Transverse colon (tissue), 4 donors: ENCODE data around the gene FKBP1A. TPM values are rescaled to one million over a fixed set of nuclear protein-coding genes. Genes with fewer than 3 reads are reported as not detected.
A peak's percentile ranks its signal among the peaks of the same experiment; 100 is the strongest.

Experiments used
- DNase-seq: peaks from one replicate; pipeline ENCODE4 v3.0.0-alpha.2; 2019
- H3K27ac ChIP-seq, 4 donors: fragments of 200-600 bp; sonication (generic); 2 replicates each; pipeline ENCODE4 v1.5.1; 2016 to 2018; ENCODE audit warnings: inconsistent platforms in 4 of 4
- H3K27me3 ChIP-seq: fragments of 200-600 bp; sonication (generic); 2 replicates; pipeline ENCODE4 v1.5.1; 2017; ENCODE audit warnings: inconsistent platforms
- H3K36me3 ChIP-seq, 4 donors: fragments of 200-600 bp; sonication (generic); 2 replicates each; pipeline ENCODE4 v1.5.1; 2017 to 2019; ENCODE audit warnings: inconsistent platforms in 4 of 4
- H3K4me1 ChIP-seq, 4 donors: fragments of 200-600 bp; sonication (generic); 2 replicates each; pipeline ENCODE4 v1.5.1; 2017 to 2020; ENCODE audit warnings: inconsistent platforms in 4 of 4
- H3K4me3 ChIP-seq, 4 donors: fragments of 200-600 bp; sonication (generic); 1 replicate in 1 of 4; 2 replicates in 3 of 4; pipeline versions ENCODE4 v1.5.1 to v1.6.1; 2017 to 2019; ENCODE audit warnings: inconsistent platforms in 4 of 4
- H3K9me3 ChIP-seq, 2 donors: fragments of 200-600 bp; sonication (generic); 2 replicates each; pipeline ENCODE4 v1.5.1; 2017 to 2019; ENCODE audit warnings: inconsistent platforms in 2 of 2
- EP300 ChIP-seq: sonication (generic); formaldehyde crosslinking; IDR thresholded peaks from one replicate; pipeline ENCODE4 v1.6.1; 2017; ENCODE audit warnings: antibody characterized with exemption, low read depth
- POLR2A ChIP-seq: fragments of 450-650 bp; IDR thresholded peaks from one replicate; pipeline ENCODE4 v1.6.1; 2016; ENCODE audit warnings: antibody characterized with exemption, mild to moderate bottlenecking, moderate library complexity
- POLR2AphosphoS5 ChIP-seq, 3 donors: sonication (generic); formaldehyde crosslinking; IDR thresholded peaks; one replicate each; pipeline ENCODE4 v1.6.1; 2016; ENCODE audit warnings: antibody characterized with exemption in 3 of 3
- WGBS, 2 donors: methylation state at CpG; one replicate each; pipeline ENCODE4 v1.1.5; 2018; ENCODE audit warnings: low coverage in 1 of 2; 5-methylcytosine and 5-hydroxymethylcytosine counted together
- in situ Hi-C, 4 donors: fragments of 200-750 bp; cut with MboI; loops; one replicate each; pipeline versions ENCODE4 v1.15.0 to v1.15.1; 2017; ENCODE audit warnings: low sequenced_read_pairs in 3 of 4, low pct_ligation_motif_present in 1 of 4, low pct_unique_long_range_greater_than_20kb in 1 of 4
- intact Hi-C: fragments of 100-400 bp; cut with DNase I; formaldehyde crosslinking; loops from one replicate; pipeline ENCODE4 v1.15.1; 2023; ENCODE audit warnings: low total_unique reads
- total RNA-seq, 4 donors: library from RNA; depleted of rRNA; stranded (reverse); fragments of >200 nt; gene quantifications; one replicate each; pipeline ENCODE4 v1.1.0, GENCODE V29; 2016
- TF ChIP-seq, protein P1 (sequence below), 5 experiments: fragments of 200-600 bp in 3 of 5; fragments of 450-650 bp in 2 of 5; sonication (generic) in 3 of 5; IDR thresholded peaks; 1 replicate in 2 of 5; 2 replicates in 3 of 5; pipeline ENCODE4 v1.5.1; 2016 to 2017; ENCODE audit warnings: antibody characterized with exemption in 5 of 5, inconsistent platforms in 3 of 5, mild to moderate bottlenecking in 2 of 5, moderate library complexity in 1 of 5

Gene FKBP1A
- total RNA-seq, 4 donors from 2014 or later, result 120 to 202 (median 144) TPM

DNA sequence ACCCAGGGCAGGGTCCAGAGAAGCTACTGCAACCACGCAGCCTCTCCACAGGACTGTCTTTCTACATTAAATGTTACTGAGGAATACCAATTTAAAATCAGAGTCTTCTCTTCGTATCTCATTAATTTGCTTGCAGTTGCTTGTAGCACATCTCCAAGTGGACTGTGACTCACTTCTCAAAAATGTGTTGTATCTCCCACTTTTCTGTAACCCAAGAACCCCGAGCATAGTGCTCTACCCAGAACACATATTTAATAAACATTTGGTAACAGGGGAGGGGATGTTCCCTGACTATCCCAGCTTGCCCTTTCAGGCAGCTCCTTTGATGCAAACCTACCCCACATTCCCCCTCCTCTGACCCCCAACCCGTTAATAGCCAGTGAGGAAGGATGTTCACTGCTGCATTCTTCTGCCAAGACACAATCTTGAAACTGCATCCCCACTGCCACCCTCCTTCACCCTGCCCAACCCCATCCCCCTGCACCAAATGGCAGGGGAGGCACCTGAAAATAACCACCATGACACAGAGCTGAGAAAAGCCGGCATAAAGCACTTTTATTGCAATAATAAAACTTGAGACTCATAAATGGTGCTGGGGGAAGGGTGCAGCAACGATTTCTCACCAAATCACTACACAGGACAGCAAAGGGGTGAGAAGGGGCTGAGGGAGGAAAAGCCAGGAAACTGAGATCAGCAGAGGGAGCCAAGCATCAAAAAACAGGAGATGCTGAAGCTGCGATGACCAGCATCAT lies 24.2 kb downstream of the FKBP1A start:
- no peak overlapping the region for H3K4me3 ChIP-seq
- peaks cover 0 to 6% (median 0%) of the 10 kb centered on the region in 4 donors for H3K36me3 ChIP-seq
- no peaks in the 10 kb centered on the region for H3K27me3 ChIP-seq
- 43 to 49% methylated on average over 7 of the region's 7 CpGs for WGBS, 2 donors
- in situ Hi-C loops, result no loop called here
- TF ChIP-seq, protein P1, sequence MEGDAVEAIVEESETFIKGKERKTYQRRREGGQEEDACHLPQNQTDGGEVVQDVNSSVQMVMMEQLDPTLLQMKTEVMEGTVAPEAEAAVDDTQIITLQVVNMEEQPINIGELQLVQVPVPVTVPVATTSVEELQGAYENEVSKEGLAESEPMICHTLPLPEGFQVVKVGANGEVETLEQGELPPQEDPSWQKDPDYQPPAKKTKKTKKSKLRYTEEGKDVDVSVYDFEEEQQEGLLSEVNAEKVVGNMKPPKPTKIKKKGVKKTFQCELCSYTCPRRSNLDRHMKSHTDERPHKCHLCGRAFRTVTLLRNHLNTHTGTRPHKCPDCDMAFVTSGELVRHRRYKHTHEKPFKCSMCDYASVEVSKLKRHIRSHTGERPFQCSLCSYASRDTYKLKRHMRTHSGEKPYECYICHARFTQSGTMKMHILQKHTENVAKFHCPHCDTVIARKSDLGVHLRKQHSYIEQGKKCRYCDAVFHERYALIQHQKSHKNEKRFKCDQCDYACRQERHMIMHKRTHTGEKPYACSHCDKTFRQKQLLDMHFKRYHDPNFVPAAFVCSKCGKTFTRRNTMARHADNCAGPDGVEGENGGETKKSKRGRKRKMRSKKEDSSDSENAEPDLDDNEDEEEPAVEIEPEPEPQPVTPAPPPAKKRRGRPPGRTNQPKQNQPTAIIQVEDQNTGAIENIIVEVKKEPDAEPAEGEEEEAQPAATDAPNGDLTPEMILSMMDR (IDR thresholded peaks at IDR 0.05), result no peak
- no peak for TF ChIP-seq POLR2AphosphoS5 (IDR thresholded peaks at IDR 0.05)
- TF ChIP-seq POLR2A, result no peak
- TF ChIP-seq EP300, result no peak
- intact Hi-C loops, result no loop called here
- no peaks in the 10 kb centered on the region for H3K9me3 ChIP-seq
- H3K4me1 ChIP-seq, result peaks cover 0 to 53% (median 32%) of the 10 kb centered on the region in 4 donors
- peak; percentile 27 for DNase-seq
- peak overlapping the region in 2 of 4 donors; percentile 30 to 49 for H3K27ac ChIP-seq

DNA sequence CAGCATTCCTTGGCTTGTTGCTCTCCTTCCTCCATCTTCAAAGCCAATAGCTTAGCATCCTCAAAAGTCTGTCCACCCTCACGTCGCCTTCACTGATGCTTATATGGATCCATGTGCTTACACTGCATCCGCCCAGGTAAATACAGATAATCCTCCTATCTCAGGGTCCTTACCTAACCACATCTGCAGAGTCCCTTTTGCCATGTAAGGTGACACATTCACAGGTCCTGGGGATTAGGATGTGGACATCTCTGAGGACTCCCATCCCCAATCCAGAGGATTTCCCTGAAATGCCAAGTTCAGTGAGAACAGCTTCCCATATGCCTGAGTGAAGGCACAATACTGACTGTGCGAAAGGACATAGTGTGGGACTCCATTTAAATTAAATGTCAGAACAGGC lies 25.4 kb downstream of the FKBP1A start:
- in situ Hi-C loops, result no loop called here
- WGBS, 2 donors, result 99% methylated on average over 4 of the region's 4 CpGs; no CpG with 5 or more reads in 1 of the 2 donors
- H3K27ac ChIP-seq, result no peak overlapping the region

DNA sequence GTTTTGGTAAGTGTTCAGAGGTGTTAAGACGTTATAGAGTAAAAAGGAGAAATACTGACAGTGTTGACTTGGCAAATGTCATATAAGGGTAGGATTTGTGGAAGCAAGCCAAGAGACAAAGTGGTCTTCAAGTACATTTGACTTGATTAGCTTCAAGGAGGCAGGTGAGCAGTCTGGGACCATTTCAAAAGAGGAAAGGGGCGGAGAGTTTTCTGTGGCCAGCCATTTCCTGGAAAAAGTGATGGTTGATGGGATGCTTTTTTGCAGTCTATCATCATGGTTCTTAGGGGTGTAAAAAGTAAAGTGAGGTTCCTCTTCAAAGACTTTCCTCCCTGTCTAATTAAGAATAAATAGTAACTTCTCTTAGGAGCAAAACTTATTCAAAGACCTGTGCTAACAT lies 28.7 kb downstream of the FKBP1A start:
- intact Hi-C loops (no loop called here), in situ Hi-C loops (no loop called here)
- TF ChIP-seq POLR2A, result no peak
- TF ChIP-seq POLR2AphosphoS5 (IDR thresholded peaks at IDR 0.05), result no peak
- H3K27me3 ChIP-seq, result no peaks in the 10 kb centered on the region
- 40 to 63% methylated on average over 2 of the region's 2 CpGs for WGBS, 2 donors
- peak overlapping the region in 2 of 4 donors; percentile 18 to 26 for H3K27ac ChIP-seq
- H3K4me3 ChIP-seq, result no peak overlapping the region
- no peak for DNase-seq
- peaks cover 0 to 26% (median 12%) of the 10 kb centered on the region in 4 donors for H3K4me1 ChIP-seq
- H3K36me3 ChIP-seq, result no peaks in the 10 kb centered on the region
- no peaks in the 10 kb centered on the region for H3K9me3 ChIP-seq

More for the DNA sequence above, 25.4 kb downstream of the FKBP1A start:
- TF ChIP-seq POLR2AphosphoS5 (IDR thresholded peaks at IDR 0.05), result no peak
- TF ChIP-seq, protein P1 (IDR thresholded peaks at IDR 0.05), result no peak
- no peak for TF ChIP-seq POLR2A
- TF ChIP-seq EP300, result no peak
- Histone ChIP-seq H3K9me3 (no peaks in the 10 kb centered on the region), H3K4me1 (peaks cover 0 to 52% (median 32%) of the 10 kb centered on the region in 4 donors), H3K36me3 (no peaks in the 10 kb centered on the region), H3K4me3 (no peak overlapping the region), H3K27me3 (no peaks in the 10 kb centered on the region)
- intact Hi-C loops, result no loop called here
- DNase-seq, result no peak

DNA sequence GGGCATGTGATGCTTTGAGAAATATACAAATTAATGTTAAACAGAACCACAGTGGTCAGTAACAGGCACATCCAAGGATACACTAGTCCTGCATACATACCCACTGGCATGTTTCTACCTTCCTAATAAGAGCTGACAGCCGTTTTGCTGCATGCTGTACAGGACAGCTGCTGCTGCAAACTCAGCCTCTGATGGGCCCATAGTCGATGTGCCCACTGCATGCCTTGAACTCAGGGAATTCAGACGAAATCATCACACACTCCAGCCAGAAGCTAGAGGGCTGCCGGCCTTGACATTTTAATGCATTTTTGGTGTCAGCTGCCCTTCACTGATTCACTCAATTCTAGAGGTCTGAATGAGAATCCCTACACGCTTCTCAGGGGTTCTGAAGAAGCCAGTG lies 29.3 kb downstream of the FKBP1A start:
- H3K9me3 ChIP-seq, result no peaks in the 10 kb centered on the region
- peaks cover 0 to 21% (median 7%) of the 10 kb centered on the region in 4 donors for H3K4me1 ChIP-seq
- no peak for DNase-seq
- in situ Hi-C loops (no loop called here), intact Hi-C loops (no loop called here)
- H3K27me3 ChIP-seq, result no peaks in the 10 kb centered on the region
- 98 to 100% methylated on average over 2 to 5 of the region's 5 CpGs for WGBS, 2 donors
- no peak overlapping the region for H3K27ac ChIP-seq
- H3K36me3 ChIP-seq, result no peaks in the 10 kb centered on the region
- TF ChIP-seq POLR2A (no peak), POLR2AphosphoS5 (IDR thresholded peaks at IDR 0.05) (no peak), EP300 (no peak)
- TF ChIP-seq, protein P1 (IDR thresholded peaks at IDR 0.05), result no peak
- no peak overlapping the region for H3K4me3 ChIP-seq
